C4-2B (cell line): ENCODE measurements around the gene HOXC6.

Experiments
- ZFX ChIP-seq: fragments of 450-650 bp; IDR thresholded peaks from 2 replicates; pipeline ENCODE4 v1.6.1; 2017
- TF ChIP-seq, protein P1 (sequence below): fragments of 450-650 bp; conservative IDR thresholded peaks from 2 replicates; pipeline ENCODE4 v1.5.1; 2017; ENCODE audit warnings: mild to moderate bottlenecking

DNA sequence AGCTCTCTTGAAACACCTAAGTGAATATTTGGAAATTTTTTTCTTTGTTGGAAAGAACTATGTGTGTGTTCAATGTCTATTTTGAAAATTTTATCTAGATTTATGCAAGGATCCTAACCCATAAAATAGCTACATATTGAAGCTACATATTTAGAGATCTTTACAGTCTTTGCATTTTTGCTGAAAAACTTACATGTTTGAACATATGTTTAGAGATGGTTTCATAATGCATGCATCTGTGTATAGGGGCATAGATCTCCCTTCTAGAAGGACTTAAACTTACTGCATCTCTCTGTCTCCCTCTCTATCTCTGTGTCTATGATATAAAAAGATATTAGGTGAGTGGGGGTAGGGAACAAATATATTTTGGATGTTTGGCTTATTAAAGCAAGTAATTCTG lies 17.2 kb downstream of the HOXC6 start:
- TF ChIP-seq, protein P1, sequence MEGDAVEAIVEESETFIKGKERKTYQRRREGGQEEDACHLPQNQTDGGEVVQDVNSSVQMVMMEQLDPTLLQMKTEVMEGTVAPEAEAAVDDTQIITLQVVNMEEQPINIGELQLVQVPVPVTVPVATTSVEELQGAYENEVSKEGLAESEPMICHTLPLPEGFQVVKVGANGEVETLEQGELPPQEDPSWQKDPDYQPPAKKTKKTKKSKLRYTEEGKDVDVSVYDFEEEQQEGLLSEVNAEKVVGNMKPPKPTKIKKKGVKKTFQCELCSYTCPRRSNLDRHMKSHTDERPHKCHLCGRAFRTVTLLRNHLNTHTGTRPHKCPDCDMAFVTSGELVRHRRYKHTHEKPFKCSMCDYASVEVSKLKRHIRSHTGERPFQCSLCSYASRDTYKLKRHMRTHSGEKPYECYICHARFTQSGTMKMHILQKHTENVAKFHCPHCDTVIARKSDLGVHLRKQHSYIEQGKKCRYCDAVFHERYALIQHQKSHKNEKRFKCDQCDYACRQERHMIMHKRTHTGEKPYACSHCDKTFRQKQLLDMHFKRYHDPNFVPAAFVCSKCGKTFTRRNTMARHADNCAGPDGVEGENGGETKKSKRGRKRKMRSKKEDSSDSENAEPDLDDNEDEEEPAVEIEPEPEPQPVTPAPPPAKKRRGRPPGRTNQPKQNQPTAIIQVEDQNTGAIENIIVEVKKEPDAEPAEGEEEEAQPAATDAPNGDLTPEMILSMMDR, result no peak
- TF ChIP-seq ZFX, result no peak
